AG04450 (cell line): ENCODE data around the gene IQGAP3. TPM values are rescaled to one million over a fixed set of nuclear protein-coding genes. Genes with fewer than 3 reads are reported as not detected.
A peak's percentile ranks its signal among the peaks of the same experiment; 100 is the strongest.

ENCODE experiments used
- CTCF ChIA-PET: fragments of 300-600, 350-600 bp; formaldehyde crosslinking; extraction: SDS; loops from one replicate; lab custom pipeline; 2022; ENCODE audit warnings: antibody characterized with exemption, inconsistent platforms; lab: Charles Lee
- POLR2A ChIA-PET: fragments of 350-600 bp; formaldehyde crosslinking; extraction: SDS; loops from one replicate; lab custom pipeline; 2021; ENCODE audit warnings: antibody characterized with exemption, inconsistent platforms; lab: Yijun Ruan, JAX
- DNase-seq: peaks from one replicate; pipeline ENCODE4 v3.0.0-alpha.2; 2011; ENCODE audit warnings: low read depth, low spot score
- H3K27ac ChIP-seq: one replicate; pipeline ENCODE4 v1.5.1; 2012; ENCODE audit warnings: low read depth, low read length, control low read depth
- H3K27me3 ChIP-seq: one replicate; pipeline ENCODE4 v1.6.0; 2012; ENCODE audit warnings: low read length; ENCODE audit not compliant: control insufficient read depth, insufficient read depth
- H3K4me3 ChIP-seq: 2 replicates; pipeline ENCODE4 v1.5.1; 2011; ENCODE audit warnings: mild to moderate bottlenecking, low read depth, low read length, control low read depth
- H3K9me3 ChIP-seq: 2 replicates; pipeline ENCODE4 v1.5.1; 2012; ENCODE audit warnings: low read length; ENCODE audit not compliant: control insufficient read depth, insufficient read depth
- CTCF ChIP-seq: IDR thresholded peaks from 2 replicates; pipeline ENCODE4 v1.5.1; 2011; ENCODE audit warnings: low read depth, low read length, control low read depth, inconsistent platforms
- polyA plus RNA-seq: library from polyadenylated mRNA; depleted of rRNA; stranded (reverse); fragments of >200 nt; gene quantifications from 2 replicates; pipeline ENCODE4 v1.2.3, GENCODE V29; 2011

IQGAP3 gene
- polyA plus RNA-seq, 1 experiment = 6.3 TPM

- Histone ChIP-seq H3K27me3 (no peaks in the 10 kb centered on the region), H3K9me3 (no peaks in the 10 kb centered on the region; the same call in 1 of the 2 replicates), H3K27ac (no peak overlapping the region), H3K4me3 (no peak overlapping the region)
- CTCF ChIA-PET = interaction anchor here (0.8 to 1.0 kb wide), 4 partner anchors 14 to 148 kb away, joined by 3 to 5 read pairs (median 4); no protein-coding TSS in a partner anchor
- POLR2A ChIA-PET = interaction anchor here (0.6 to 1.0 kb wide), 2 partner anchors 20 to 93 kb away, joined by 3 to 4 read pairs; partner anchors contain the start of gene MEF2D
- DNase-seq = no peak
- no peak for TF ChIP-seq CTCF
These were observed 21.8 kb upstream of the IQGAP3 start for GRCh38 chr1:156594190-156594589.

GRCh38 chr1:156593661-156593989 lies 21.3 kb upstream of the IQGAP3 start:
- no peaks in the 10 kb centered on the region for H3K27me3 ChIP-seq
- DNase-seq = no peak
- no peak overlapping the region for H3K27ac ChIP-seq
- no peak for TF ChIP-seq CTCF
- no peak overlapping the region for H3K4me3 ChIP-seq
- ChIA-PET POLR2A (interaction anchor here (0.6 to 1.0 kb wide), 2 partner anchors 19 to 93 kb away, joined by 3 to 4 read pairs; partner anchors contain the start of gene MEF2D), CTCF (interaction anchor here (0.5 to 1.0 kb wide), 3 partner anchors 15 to 210 kb away, joined by 3 to 5 read pairs (median 4); no protein-coding TSS in a partner anchor)
- no peaks in the 10 kb centered on the region; the same call in 1 of the 2 replicates for H3K9me3 ChIP-seq

- H3K27me3 ChIP-seq = no peaks in the 10 kb centered on the region
- no peak for DNase-seq
- no peak for TF ChIP-seq CTCF
- no peaks in the 10 kb centered on the region; the same call in 1 of the 2 replicates for H3K9me3 ChIP-seq
- no peak overlapping the region for H3K27ac ChIP-seq
- CTCF ChIA-PET = interaction anchor here (0.5 kb wide), 1 partner anchor 210 kb away, joined by 4 read pairs; no protein-coding TSS in a partner anchor
- 0 out of 2 replicates have a peak overlapping the region, but pooled peaks have one; percentile 84 for H3K4me3 ChIP-seq
- POLR2A ChIA-PET = interaction anchor here (0.6 kb wide), 1 partner anchor 19 kb away, joined by 3 read pairs; no protein-coding TSS in a partner anchor
These were observed 20.7 kb upstream of the IQGAP3 start for GRCh38 chr1:156592910-156593660.

GRCh38 chr1:156592158-156592909 lies 20.0 kb upstream of the IQGAP3 start:
- peak overlapping the region; percentile 84 for H3K4me3 ChIP-seq
- no peak for DNase-seq
- POLR2A ChIA-PET = interaction anchor here (0.9 to 1.3 kb wide), 3 partner anchors 21 to 143 kb away, joined by 3 to 6 read pairs (median 5); no protein-coding TSS in a partner anchor
- no peak overlapping the region for H3K27ac ChIP-seq
- no peaks in the 10 kb centered on the region; the same call in 1 of the 2 replicates for H3K9me3 ChIP-seq
- H3K27me3 ChIP-seq = no peaks in the 10 kb centered on the region
- CTCF ChIA-PET = interaction anchor here (0.5 to 2.0 kb wide), 4 partner anchors 35 to 207 kb away, joined by 4 to 5 read pairs (median 4); no protein-coding TSS in a partner anchor
- no peak for TF ChIP-seq CTCF
